GM23338 (cell line): ENCODE measurements around the gene OR2V2. TPM values are rescaled to one million over a fixed set of nuclear protein-coding genes. Genes with fewer than 3 reads are reported as not detected.

Source experiments
- EZH2phosphoT487 ChIP-seq: fragments of 200-600 bp; sonication (generic); IDR thresholded peaks from one replicate; pipeline ENCODE4 v1.8.1; 2018; ENCODE audit warnings: antibody characterized with exemption; ENCODE audit not compliant: unreplicated experiment
- POLR2AphosphoS5 ChIP-seq: IDR thresholded peaks from 2 replicates; pipeline ENCODE4 v1.6.1; 2016; ENCODE audit warnings: antibody characterized with exemption, low read depth
- REST ChIP-seq: IDR thresholded peaks from one replicate; pipeline ENCODE4 v1.6.1; 2018; ENCODE audit warnings: antibody characterized with exemption; ENCODE audit not compliant: unreplicated experiment
- ZNF331 ChIP-seq: fragments of 250-450 bp; sonication (Bioruptor Pico); IDR thresholded peaks from 2 replicates; pipeline ENCODE4 v1.5.0; 2020; ENCODE audit warnings: low read depth, mild to moderate bottlenecking, moderate library complexity
- ZNF462 ChIP-seq: fragments of 250-450 bp; sonication (Bioruptor Pico); IDR thresholded peaks from 2 replicates; pipeline ENCODE4 v1.5.0; 2020; ENCODE audit warnings: mild to moderate bottlenecking, moderate library complexity
- polyA plus RNA-seq: library from polyadenylated mRNA; unstranded; fragments of >200 nt; fragmentation: Nextera tagmentation; extraction: Ambion mirVana; gene quantifications from 2 replicates; pipeline ENCODE4 v1.2.1, GENCODE V29; 2016
- total RNA-seq: library from RNA; depleted of rRNA; stranded (reverse); fragments of >200 nt; shearing (Covaris generic); gene quantifications from 2 replicates; pipeline ENCODE4 v1.2.3, GENCODE V29; 2014

The OR2V2 gene
- total and polyA plus RNA-seq, 2 experiments from 2014 or later, result not detected

- TF ChIP-seq ZNF462 (CRISPR knock-in tag) (no peak), POLR2AphosphoS5 (no peak), REST (no peak), EZH2phosphoT487 (no peak), ZNF331 (CRISPR knock-in tag) (no peak)
Observed at GRCh38 chr5:181098762-181099601, 48.4 kb upstream of the OR2V2 start (continued).
